Sigmoid colon (tissue), 7 donors: ENCODE results near the gene FMO2. TPM values are rescaled to one million over a fixed set of nuclear protein-coding genes. Genes with fewer than 3 reads are reported as not detected.
"Not testable (repeated sequence)": the region's sequence is repeated elsewhere in the genome, so short reads cannot be mapped to it uniquely, and the experiment has no call there.

ENCODE experiments used
- DNase-seq: peaks from one replicate; pipeline ENCODE4 v3.0.0-alpha.2; 2019
- H3K27ac ChIP-seq, 4 donors: fragments of 200-600 bp; sonication (generic); one replicate each; pipeline ENCODE4 v1.5.1; 2016 to 2019; ENCODE audit warnings: mild to moderate bottlenecking in 1 of 4
- H3K27me3 ChIP-seq, 3 donors: fragments of 200-600 bp; sonication (generic); one replicate each; pipeline ENCODE4 v1.5.1; 2019; ENCODE audit warnings: mild to moderate bottlenecking in 1 of 3
- H3K36me3 ChIP-seq, 4 donors: fragments of 200-600 bp; sonication (generic); one replicate each; pipeline ENCODE4 v1.5.1; 2016 to 2019
- H3K4me1 ChIP-seq, 4 donors: fragments of 200-600 bp; sonication (generic); one replicate each; pipeline ENCODE4 v1.5.1; 2017 to 2019
- H3K4me3 ChIP-seq, 4 donors: fragments of 200-600 bp; sonication (generic); one replicate each; pipeline ENCODE4 v1.5.1; 2017 to 2019; ENCODE audit warnings: mild to moderate bottlenecking in 2 of 4, moderate library complexity in 1 of 4
- H3K9me3 ChIP-seq, 4 donors: fragments of 200-600 bp in 3 of 4; sonication (generic) in 3 of 4; one replicate each; pipeline versions ENCODE4 v1.5.1 to v1.6.1; 2013 to 2019
- EP300 ChIP-seq, 4 donors: sonication (generic); formaldehyde crosslinking; IDR thresholded peaks; one replicate each; pipeline ENCODE4 v1.6.1; 2017; ENCODE audit warnings: antibody characterized with exemption in 4 of 4
- POLR2A ChIP-seq, 2 donors: fragments of 450-650 bp; IDR thresholded peaks; one replicate each; pipeline ENCODE4 v1.6.1; 2016; ENCODE audit warnings: antibody characterized with exemption in 2 of 2, mild to moderate bottlenecking in 2 of 2, moderate library complexity in 2 of 2
- POLR2AphosphoS5 ChIP-seq, 4 donors: sonication (generic); formaldehyde crosslinking; IDR thresholded peaks; one replicate each; pipeline ENCODE4 v1.6.1; 2017; ENCODE audit warnings: antibody characterized with exemption in 4 of 4
- WGBS, 2 donors: extraction: QIAGEN DNeasy Blood & Tissue Kit; methylation state at CpG; one replicate each; pipeline ENCODE4 v1.1.7; 2013; 5-methylcytosine and 5-hydroxymethylcytosine counted together
- intact Hi-C: fragments of 100-400 bp; cut with DNase I; formaldehyde crosslinking; loops from one replicate; pipeline ENCODE4 v1.15.1; 2023
- polyA plus RNA-seq, 3 donors: library from polyadenylated mRNA; stranded (reverse); fragments of 200-250 nt; gene quantifications; one replicate each; pipeline ENCODE4 v1.2.3, GENCODE V29; 2013
- total RNA-seq, 4 donors: library from RNA; depleted of rRNA; stranded (reverse); fragments of >200 nt; gene quantifications; one replicate each; pipeline ENCODE4 v1.1.0, GENCODE V29; 2016
- TF ChIP-seq, protein P1 (sequence below), 4 experiments: fragments of 450-650 bp in 3 of 4; fragments of 200-600 bp in 1 of 4; IDR thresholded peaks; one replicate each; pipeline ENCODE4 v1.5.1; 2016 to 2019; ENCODE audit warnings: antibody characterized with exemption in 4 of 4, mild to moderate bottlenecking in 3 of 4, moderate library complexity in 2 of 4
- donor health status: healthy with polysubstance abuse.
- donor health status: Bipolar disorder and iron deficiency.
- donor health status: healthy.

The FMO2 gene
- total and polyA plus RNA-seq, 7 donors = 0.23 to 35.1 (median 4.2) TPM

DNA sequence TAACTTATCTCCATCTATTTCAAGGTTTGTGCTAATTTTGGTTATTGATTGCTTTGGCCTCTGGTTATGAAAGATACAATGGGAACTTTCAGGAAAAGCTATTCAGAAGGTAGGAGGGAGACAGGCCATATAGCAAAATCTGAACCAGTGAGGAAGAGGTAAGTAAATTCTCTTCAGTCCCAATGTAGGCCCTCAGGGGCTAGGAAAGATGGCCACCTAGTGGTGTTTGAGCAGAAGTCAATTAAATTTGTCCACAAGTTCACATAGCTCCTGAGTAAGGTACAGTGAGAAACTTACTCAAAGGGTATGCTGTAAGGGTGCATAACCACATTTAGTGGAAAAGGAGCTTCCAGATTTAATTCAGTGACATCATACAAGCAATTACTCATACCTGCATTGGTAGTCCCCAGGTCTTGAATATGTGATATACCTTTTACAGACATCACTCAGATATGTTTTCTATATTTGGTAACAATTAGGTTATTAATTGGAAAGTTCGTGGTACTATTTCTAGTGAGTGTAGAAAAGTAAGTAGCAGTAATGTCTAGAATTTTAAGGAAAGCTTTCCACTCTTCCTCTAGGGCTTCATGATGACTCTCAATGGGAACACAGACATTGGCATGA is 41.8 kb downstream of the FMO2 start:
- H3K4me1 ChIP-seq = peaks cover 0 to 8% (median 0%) of the 10 kb centered on the region in 4 donors
- H3K27me3 ChIP-seq = no peaks in the 10 kb centered on the region
- no peak overlapping the region for H3K4me3 ChIP-seq
- intact Hi-C loops = loop anchor here (2.0 to 5.0 kb wide), 2 partner anchors 145 to 260 kb away; no protein-coding TSS in a partner anchor
- 71 to 79% methylated on average over 1 of the region's 1 CpG for WGBS, 2 donors
- DNase-seq = no peak
- H3K36me3 ChIP-seq = no peaks in the 10 kb centered on the region
- TF ChIP-seq, protein P1, sequence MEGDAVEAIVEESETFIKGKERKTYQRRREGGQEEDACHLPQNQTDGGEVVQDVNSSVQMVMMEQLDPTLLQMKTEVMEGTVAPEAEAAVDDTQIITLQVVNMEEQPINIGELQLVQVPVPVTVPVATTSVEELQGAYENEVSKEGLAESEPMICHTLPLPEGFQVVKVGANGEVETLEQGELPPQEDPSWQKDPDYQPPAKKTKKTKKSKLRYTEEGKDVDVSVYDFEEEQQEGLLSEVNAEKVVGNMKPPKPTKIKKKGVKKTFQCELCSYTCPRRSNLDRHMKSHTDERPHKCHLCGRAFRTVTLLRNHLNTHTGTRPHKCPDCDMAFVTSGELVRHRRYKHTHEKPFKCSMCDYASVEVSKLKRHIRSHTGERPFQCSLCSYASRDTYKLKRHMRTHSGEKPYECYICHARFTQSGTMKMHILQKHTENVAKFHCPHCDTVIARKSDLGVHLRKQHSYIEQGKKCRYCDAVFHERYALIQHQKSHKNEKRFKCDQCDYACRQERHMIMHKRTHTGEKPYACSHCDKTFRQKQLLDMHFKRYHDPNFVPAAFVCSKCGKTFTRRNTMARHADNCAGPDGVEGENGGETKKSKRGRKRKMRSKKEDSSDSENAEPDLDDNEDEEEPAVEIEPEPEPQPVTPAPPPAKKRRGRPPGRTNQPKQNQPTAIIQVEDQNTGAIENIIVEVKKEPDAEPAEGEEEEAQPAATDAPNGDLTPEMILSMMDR (IDR thresholded peaks at IDR 0.05) = peak; percentile 24 to 56 (median 38)
- TF ChIP-seq POLR2AphosphoS5 (IDR thresholded peaks at IDR 0.05) = no peak
- no peak overlapping the region for H3K27ac ChIP-seq
- no peaks in the 10 kb centered on the region for H3K9me3 ChIP-seq

DNA sequence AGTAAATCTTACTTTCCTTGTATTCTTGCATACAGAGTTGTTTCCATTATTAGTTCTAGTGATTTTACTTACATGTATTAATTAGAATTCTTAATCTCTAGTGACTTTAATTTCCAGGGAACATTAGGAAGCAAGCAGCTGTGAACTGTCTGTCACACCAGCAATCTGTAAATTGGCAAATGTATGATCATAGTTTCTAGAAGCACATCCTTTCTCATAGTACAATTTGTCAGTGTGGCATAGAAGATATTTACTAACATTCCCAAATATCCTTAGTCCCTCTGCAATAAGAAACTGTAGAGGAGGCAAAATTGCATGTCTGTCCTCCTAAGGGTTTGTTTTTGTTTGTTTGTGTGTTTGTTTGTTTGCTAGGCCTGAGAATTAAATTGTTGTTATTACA is 46.2 kb downstream of the FMO2 start:
- H3K4me1 ChIP-seq = no peaks in the 10 kb centered on the region
- TF ChIP-seq POLR2A (IDR thresholded peaks at IDR 0.05) = no peak
- no peak for TF ChIP-seq EP300 (IDR thresholded peaks at IDR 0.05)
- TF ChIP-seq, protein P1 (IDR thresholded peaks at IDR 0.05) = no peak
- no peak for TF ChIP-seq POLR2AphosphoS5 (IDR thresholded peaks at IDR 0.05)
- no peaks in the 10 kb centered on the region for H3K27me3 ChIP-seq
- no peak for DNase-seq
- H3K36me3 ChIP-seq = no peaks in the 10 kb centered on the region
- intact Hi-C loops = no loop called here
- no peak overlapping the region for H3K27ac ChIP-seq
- no peaks in the 10 kb centered on the region for H3K9me3 ChIP-seq
- no peak overlapping the region for H3K4me3 ChIP-seq

DNA sequence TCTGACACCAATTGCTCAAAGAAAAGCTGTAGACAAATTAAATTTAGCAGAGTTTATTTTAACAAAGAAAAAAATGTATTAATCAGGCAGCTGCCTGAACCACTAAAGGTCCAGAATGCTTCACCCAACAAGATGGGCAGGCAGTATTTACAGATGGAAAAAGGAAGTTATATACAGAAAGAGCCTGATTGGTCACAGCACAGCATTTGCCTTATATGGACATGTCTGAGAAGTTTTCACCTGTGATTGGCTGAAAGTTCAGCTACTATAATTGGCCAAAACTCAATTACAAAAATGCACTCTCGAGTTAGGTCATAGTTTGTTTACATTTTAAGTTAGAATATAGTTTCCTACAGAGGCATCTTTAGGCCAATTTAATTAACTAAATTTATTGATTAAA is 48.1 kb downstream of the FMO2 start:
- no peaks in the 10 kb centered on the region for H3K36me3 ChIP-seq
- H3K27me3 ChIP-seq = no peaks in the 10 kb centered on the region
- 85 to 97% methylated on average over 1 of the region's 1 CpG for WGBS, 2 donors
- intact Hi-C loops = no loop called here
- no peak overlapping the region for H3K27ac ChIP-seq
- no peak for DNase-seq
- TF ChIP-seq EP300 (IDR thresholded peaks at IDR 0.05) (no peak), POLR2A (IDR thresholded peaks at IDR 0.05) (no peak), POLR2AphosphoS5 (IDR thresholded peaks at IDR 0.05) (no peak)
- TF ChIP-seq, protein P1 (IDR thresholded peaks at IDR 0.05) = no peak
- no peaks in the 10 kb centered on the region for H3K4me1 ChIP-seq
- no peak overlapping the region for H3K4me3 ChIP-seq
- no peaks in the 10 kb centered on the region for H3K9me3 ChIP-seq

DNA sequence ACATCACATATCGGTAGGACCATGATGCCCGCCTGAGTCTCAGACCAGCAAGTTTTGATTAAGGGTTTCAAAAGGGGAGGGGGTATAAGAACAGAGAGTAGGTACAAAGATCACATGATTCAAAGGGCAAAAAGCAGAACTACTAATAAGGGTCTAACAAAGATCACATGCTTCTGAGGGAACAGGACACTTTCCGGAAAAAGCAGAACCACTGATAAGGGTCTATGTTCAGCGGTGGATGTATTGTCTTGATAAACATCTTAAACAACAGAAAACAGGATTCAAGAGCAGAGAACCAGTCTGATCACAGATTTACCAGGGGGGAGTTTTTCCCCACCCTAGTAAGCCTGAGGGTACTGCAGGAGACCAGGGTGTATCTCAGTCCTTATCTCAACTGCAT is 51.1 kb downstream of the FMO2 start:
- H3K4me3 ChIP-seq, H3K36me3 ChIP-seq, H3K4me1 ChIP-seq, H3K9me3 ChIP-seq, intact Hi-C loops, H3K27me3 ChIP-seq, H3K27ac ChIP-seq, DNase-seq: not testable (repeated sequence)
- 85 to 96% methylated on average over 4 of the region's 4 CpGs for WGBS, 2 donors

DNA sequence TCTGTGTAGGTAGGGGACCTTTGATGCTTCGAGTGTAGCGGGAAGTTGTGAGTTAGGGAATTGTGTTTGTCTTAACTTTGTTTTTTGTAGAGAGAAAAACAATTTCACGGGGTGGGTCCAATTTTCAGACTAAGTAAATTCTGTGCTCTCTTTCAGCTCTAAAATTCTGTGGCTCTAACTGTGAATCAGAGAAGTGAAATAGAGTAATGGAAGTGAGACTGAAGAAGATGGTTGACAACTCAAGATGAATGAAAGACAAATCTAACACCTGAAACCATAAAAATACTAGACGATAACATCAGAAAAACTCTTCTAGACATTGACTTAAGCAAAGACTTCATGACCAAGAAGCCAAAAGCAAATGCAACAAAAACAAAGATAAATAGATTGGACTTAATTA is 58.8 kb downstream of the FMO2 start:
- intact Hi-C loops = loop anchor here (2.0 kb wide), 1 partner anchor 71 kb away; the partner anchor contains the start of gene FMO4
- WGBS, 2 donors = 73 to 85% methylated on average over 4 of the region's 4 CpGs

More for the DNA sequence above, 58.8 kb downstream of the FMO2 start:
- Histone ChIP-seq H3K9me3 (peaks cover 0 to 6% (median 0%) of the 10 kb centered on the region in 4 donors), H3K4me1 (no peaks in the 10 kb centered on the region), H3K27me3 (no peaks in the 10 kb centered on the region), H3K27ac (no peak overlapping the region), H3K36me3 (no peaks in the 10 kb centered on the region), H3K4me3 (no peak overlapping the region)
- TF ChIP-seq EP300 (IDR thresholded peaks at IDR 0.05) = no peak
- TF ChIP-seq, protein P1 (IDR thresholded peaks at IDR 0.05) = no peak
- TF ChIP-seq POLR2A (IDR thresholded peaks at IDR 0.05) = no peak
- TF ChIP-seq POLR2AphosphoS5 (IDR thresholded peaks at IDR 0.05) = no peak
- DNase-seq = no peak
